Measurements from ENCODE around the gene FBRS.

Gene FBRS

GRCh38 chr16:30663038-30663437 is 4.8 kb downstream of the FBRS start:
- DNase-seq (ENCODE audit: extremely low spot score, insufficient read length, low read depth) (no peak), FAIRE-seq (no peak)

GRCh38 chr16:30663820-30664219 is 5.6 kb downstream of the FBRS start:
- no peak for DNase-seq (ENCODE audit: extremely low spot score, insufficient read length, low read depth)
- no peak for FAIRE-seq

- DNase-seq (ENCODE audit: extremely low spot score, insufficient read length, low read depth) (no peak), FAIRE-seq (no peak)
These were observed 6.4 kb downstream of the FBRS start for GRCh38 chr16:30664616-30665109.

GRCh38 chr16:30665155-30665829 is 7.1 kb downstream of the FBRS start:
- FAIRE-seq (no peak), DNase-seq (ENCODE audit: extremely low spot score, insufficient read length, low read depth) (no peak)

- no peak for FAIRE-seq
- no peak for DNase-seq (ENCODE audit: extremely low spot score, insufficient read length, low read depth)
These were observed 7.6 kb downstream of the FBRS start for GRCh38 chr16:30665830-30666190.

- no peak for FAIRE-seq
- no peak for DNase-seq (ENCODE audit: extremely low spot score, insufficient read length, low read depth)
These were observed 8.4 kb downstream of the FBRS start for GRCh38 chr16:30666681-30667080.

GRCh38 chr16:30667361-30667905 is 9.2 kb downstream of the FBRS start:
- DNase-seq (ENCODE audit: extremely low spot score, insufficient read length, low read depth) (no peak), FAIRE-seq (no peak)

GRCh38 chr16:30668393-30668792 is 10.2 kb downstream of the FBRS start:
- DNase-seq (ENCODE audit: extremely low spot score, insufficient read length, low read depth), result no peak
- FAIRE-seq, result no peak

- FAIRE-seq (no peak), DNase-seq (ENCODE audit: extremely low spot score, insufficient read length, low read depth) (no peak)
These were observed 11.0 kb downstream of the FBRS start for GRCh38 chr16:30669026-30669902.

GRCh38 chr16:30669903-30670824 is 11.9 kb downstream of the FBRS start:
- no peak for FAIRE-seq
- DNase-seq (ENCODE audit: extremely low spot score, insufficient read length, low read depth), result no peak

GRCh38 chr16:30675143-30675542 is 16.9 kb downstream of the FBRS start:
- no peak for FAIRE-seq

GRCh38 chr16:30677931-30678585 is 19.8 kb downstream of the FBRS start:
- FAIRE-seq (no peak), DNase-seq (ENCODE audit: extremely low spot score, insufficient read length, low read depth) (no peak)

More at GRCh38 chr16:30675143-30675542, 16.9 kb downstream of the FBRS start:
- DNase-seq (ENCODE audit: extremely low spot score, insufficient read length, low read depth), result no peak

GRCh38 chr16:30678586-30678970 is 20.3 kb downstream of the FBRS start:
- no peak for FAIRE-seq
- no peak for DNase-seq (ENCODE audit: extremely low spot score, insufficient read length, low read depth)

GRCh38 chr16:30680326-30680725 is 22.1 kb downstream of the FBRS start:
- no peak for DNase-seq (ENCODE audit: extremely low spot score, insufficient read length, low read depth)
- FAIRE-seq, result no peak

- DNase-seq (ENCODE audit: extremely low spot score, insufficient read length, low read depth) (no peak), FAIRE-seq (no peak)
These were observed 30.5 kb downstream of the FBRS start for GRCh38 chr16:30688701-30689100.

- FAIRE-seq, result no peak
These were observed 33.7 kb downstream of the FBRS start for GRCh38 chr16:30691907-30692306.

GRCh38 chr16:30692396-30693064 is 34.3 kb downstream of the FBRS start:
- DNase-seq (ENCODE audit: extremely low spot score, insufficient read length, low read depth) (no peak), FAIRE-seq (no peak)

More at GRCh38 chr16:30691907-30692306, 33.7 kb downstream of the FBRS start:
- DNase-seq (ENCODE audit: extremely low spot score, insufficient read length, low read depth), result no peak

- FAIRE-seq (no peak), DNase-seq (ENCODE audit: extremely low spot score, insufficient read length, low read depth) (no peak)
These were observed 36.9 kb downstream of the FBRS start for GRCh38 chr16:30694926-30695693.

Measured in GM18507 (cell line).